GM12878 (cell line): ENCODE data around the gene CSNK2A1. TPM values are rescaled to one million over a fixed set of nuclear protein-coding genes. Genes with fewer than 3 reads are reported as not detected.

Experiments
- ATAC-seq: fragments of 200-7000 bp; cut with Tn5 transposase; 3 replicates; pipeline ENCODE4 v1.9.1; 2020; ENCODE audit warnings: mild to moderate bottlenecking, moderate library complexity
- BruUV-seq: library from RNA; stranded (reverse); fragments of 400-500 nt; replicated peaks from 2 replicates; lab custom pipeline; 2021; lab: Mats Ljungman, UMichigan
- CTCF ChIA-PET: fragments of 300-600 bp; sonication (Branson Sonifier 250); formaldehyde crosslinking; extraction: SDS; loops from one replicate; lab custom pipeline; 2021; ENCODE audit warnings: inconsistent platforms; lab: Yijun Ruan, JAX
- POLR2A ChIA-PET: fragments of 350-600 bp; formaldehyde crosslinking; extraction: SDS; loops from one replicate; lab custom pipeline; 2021; ENCODE audit warnings: inconsistent platforms; lab: Charles Lee
- RAD21 ChIA-PET: fragments of 300-600 bp; sonication (Branson Sonifier 250); formaldehyde crosslinking; loops from one replicate; lab custom pipeline; 2023; ENCODE audit warnings: antibody characterized with exemption; ENCODE audit not compliant: unreplicated experiment; lab: Charles Lee
- SMC1A ChIA-PET: fragments of 300-600 bp; sonication (Branson Sonifier 250); formaldehyde crosslinking; loops from one replicate; lab custom pipeline; 2023; ENCODE audit not compliant: unreplicated experiment, uncharacterized antibody; lab: Charles Lee
- DNase-seq: peaks from one replicate; pipeline ENCODE4 v3.0.0-alpha.2; 2011; ENCODE audit warnings: low read depth, low spot score
- FAIRE-seq: peaks from 3 replicates; lab custom pipeline; 2011; peaks lifted over from hg19 to GRCh38; lab: Jason Lieb, UNC
- H2AFZ ChIP-seq: 2 replicates; pipeline ENCODE4 v1.6.0; 2011; ENCODE audit warnings: low read depth, low read length, control low read depth; ENCODE audit not compliant: control insufficient read depth
- H3K27ac ChIP-seq: 2 replicates; pipeline ENCODE4 v1.5.1; 2011; ENCODE audit warnings: control low read depth; ENCODE audit not compliant: control insufficient read depth, insufficient read depth
- H3K27me3 ChIP-seq, 2 experiments: replicated peaks in 1 of 2; 2 replicates each; pipeline versions ENCODE4 v1.6.0 to v1.6.1; 2011; ENCODE audit warnings: low read length in 1 of 2; ENCODE audit not compliant: control insufficient read depth in 2 of 2, insufficient read depth in 2 of 2
- H3K36me3 ChIP-seq, 2 experiments: 2 replicates each; pipeline ENCODE4 v1.5.1; 2011; ENCODE audit warnings: low read length in 1 of 2; ENCODE audit not compliant: control insufficient read depth in 2 of 2, insufficient read depth in 2 of 2
- H3K4me1 ChIP-seq: 2 replicates; pipeline ENCODE4 v1.6.1; 2011; ENCODE audit warnings: mild to moderate bottlenecking, low read length, moderate library complexity, mixed read lengths; ENCODE audit not compliant: control insufficient read depth, insufficient read depth
- H3K4me2 ChIP-seq: 2 replicates; pipeline ENCODE4 v1.6.0; 2011; ENCODE audit warnings: control low read depth; ENCODE audit not compliant: control insufficient read depth, insufficient read depth
- H3K4me3 ChIP-seq: fragments of 200-600 bp; sonication (generic); 2 replicates; pipeline ENCODE4 v1.5.1; 2016
- H3K79me2 ChIP-seq: 2 replicates; pipeline ENCODE4 v1.6.0; 2011; ENCODE audit warnings: low read length; ENCODE audit not compliant: control insufficient read depth, insufficient read depth
- H3K9ac ChIP-seq: 2 replicates; pipeline ENCODE4 v1.8.0; 2011; ENCODE audit warnings: low read length, control low read depth, mixed read lengths; ENCODE audit not compliant: control insufficient read depth, insufficient read depth
- H3K9me3 ChIP-seq: replicated peaks from 3 replicates; pipeline ENCODE4 v1.5.1; 2011; ENCODE audit warnings: mild to moderate bottlenecking, low read length; ENCODE audit not compliant: control insufficient read depth, insufficient read depth
- H4K20me1 ChIP-seq: 2 replicates; pipeline ENCODE4 v1.6.0; 2011; ENCODE audit not compliant: control insufficient read depth, insufficient read depth
- DPF2 ChIP-seq: fragments of 450-650 bp; IDR thresholded peaks from 2 replicates; pipeline ENCODE4 v1.6.1; 2017; ENCODE audit warnings: mild to moderate bottlenecking
- EGR1 ChIP-seq, 2 experiments: IDR thresholded peaks; 1 replicate in 1 of 2; 2 replicates in 1 of 2; pipeline ENCODE4 v1.6.1; 2011 to 2012; ENCODE audit warnings: low read depth in 2 of 2, low read length in 2 of 2, borderline replicate concordance in 1 of 2, mild to moderate bottlenecking in 1 of 2, moderate library complexity in 1 of 2
- FOS ChIP-seq: IDR thresholded peaks from 3 replicates; pipeline ENCODE4 v1.6.1; 2011; ENCODE audit warnings: borderline replicate concordance; ENCODE audit not compliant: insufficient read length; ENCODE audit errors: extremely low read depth
- HDAC2 ChIP-seq: fragments of 200-600 bp; sonication (generic); IDR thresholded peaks from 2 replicates; pipeline ENCODE4 v1.6.1; 2017
- MTA3 ChIP-seq: IDR thresholded peaks from 2 replicates; pipeline ENCODE4 v1.6.1; 2012; ENCODE audit warnings: low read length, inconsistent platforms, borderline replicate concordance
- NR2C2 ChIP-seq: IDR thresholded peaks from 2 replicates; pipeline ENCODE4 v1.6.1; 2011; ENCODE audit warnings: borderline replicate concordance, low read depth; ENCODE audit not compliant: control insufficient read depth, insufficient read length
- POLR2A ChIP-seq: IDR thresholded peaks from 2 replicates; pipeline ENCODE4 v1.6.1; 2011; ENCODE audit warnings: low read depth, mild to moderate bottlenecking, low read length
- RAD51 ChIP-seq: fragments of 450-650 bp; IDR thresholded peaks from 2 replicates; pipeline ENCODE4 v1.6.1; 2016; ENCODE audit warnings: moderate library complexity, mild to moderate bottlenecking, inconsistent platforms
- SP1 ChIP-seq: IDR thresholded peaks from one replicate; pipeline ENCODE4 v1.6.1; 2011; ENCODE audit warnings: low read depth, low read length
- SPI1 ChIP-seq: IDR thresholded peaks from 2 replicates; pipeline ENCODE4 v1.6.1; 2011; ENCODE audit warnings: low read depth, mild to moderate bottlenecking, low read length, moderate library complexity, borderline replicate concordance; ENCODE audit not compliant: insufficient read depth
- ZNF274 ChIP-seq: IDR thresholded peaks from one replicate; pipeline ENCODE4 v1.8.0; 2011; ENCODE audit not compliant: insufficient read length, insufficient read depth
- ZSCAN29 ChIP-seq: fragments of 450-650 bp; IDR thresholded peaks from 2 replicates; pipeline ENCODE4 v1.6.1; 2017; ENCODE audit warnings: mild to moderate bottlenecking, moderate library complexity
- WGBS: methylation state at CpG from one replicate; pipeline ENCODE4 v1.1.6; 2016; ENCODE audit warnings: low lambda C conversion rate; ENCODE audit not compliant: insufficient replicate concordance, insufficient coverage; ENCODE audit errors: missing lambda C conversion rate; 5-methylcytosine and 5-hydroxymethylcytosine counted together
- in situ Hi-C: fragments of 300-500 bp; cut with MboI; formaldehyde crosslinking; loops from 9 replicates; pipeline ENCODE4 v1.14.3; 2018; ENCODE audit warnings: mixed read lengths
- intact Hi-C: fragments of 100-400 bp; cut with micrococcal nuclease; formaldehyde crosslinking; loops from one replicate; pipeline ENCODE4 v1.14.2; 2022; ENCODE audit not compliant: unreplicated experiment
- polyA plus RNA-seq, 11 experiments: library from polyadenylated mRNA; depleted of rRNA in 4 of 11; unstranded in 6 of 11; stranded (reverse) in 5 of 11; fragments of >200 nt; fragmentation: Nextera tagmentation in 4 of 11; fragmentation: Illumina TruSeq in 1 of 11; extraction: Ambion mirVana in 4 of 11; extraction: Trizol in 1 of 11; gene quantifications; 1 replicate in 1 of 11; 2 replicates in 10 of 11; pipeline versions ENCODE4 v1.2.1 to v1.2.3, GENCODE V29; 2011 to 2016; ENCODE audit warnings: inconsistent platforms in 2 of 11, missing spikeins in 2 of 11, low read depth in 1 of 11
- total RNA-seq, 4 experiments: library from RNA; depleted of rRNA in 3 of 4; stranded (reverse); fragments of >200 nt in 3 of 4; fragmentation: Illumina TruSeq in 1 of 4; extraction: Trizol in 1 of 4; gene quantifications; 2 replicates each; pipeline versions ENCODE4 v1.2.1 to v1.2.3, GENCODE V29; 2013 to 2021

The CSNK2A1 gene
- total and polyA plus RNA-seq, 10 of the 15 experiments (the other 5 are each of a cell fraction or from before 2014, with no cell fraction given): 47.6 to 199 (median 95.0) TPM

GRCh38 chr20:528923-529604 lies 14.5 kb downstream of the CSNK2A1 start:
- H3K4me1 ChIP-seq: no peaks in the 10 kb centered on the region
- H3K9ac ChIP-seq: no peak overlapping the region
- H3K27ac ChIP-seq: no peak overlapping the region
- H2AFZ ChIP-seq: no peak overlapping the region
- WGBS: 98% methylated on average over 7 of the region's 7 CpGs
- H3K4me2 ChIP-seq: no peak overlapping the region
- POLR2A ChIA-PET: no interaction called here
- DNase-seq: no peak
- H3K9me3 ChIP-seq: peaks cover 11% of the 10 kb centered on the region
- no peak for FAIRE-seq
- in situ Hi-C loops (no loop called here), intact Hi-C loops (no loop called here)
- SMC1A ChIA-PET: no interaction called here
- CTCF ChIA-PET: no interaction called here
- H3K79me2 ChIP-seq: peaks cover 59% of the 10 kb centered on the region
- no TSS peak for BruUV-seq
- no peaks in the 10 kb centered on the region; the same call in 1 of the 2 replicates for H4K20me1 ChIP-seq
- peaks cover 2 to 17% of the 10 kb centered on the region in 2 experiments for H3K36me3 ChIP-seq
- RAD21 ChIA-PET: no interaction called here
- H3K27me3 ChIP-seq: no peaks in the 10 kb centered on the region
- no peak for ATAC-seq
- TF ChIP-seq MTA3 (no peak), HDAC2 (no peak), SPI1 (no peak), RAD51 (no peak), DPF2 (no peak), NR2C2 (no peak)
- no peak overlapping the region for H3K4me3 ChIP-seq

GRCh38 chr20:527571-527886 lies 16.1 kb downstream of the CSNK2A1 start:
- in situ Hi-C loops: no loop called here
- TF ChIP-seq EGR1 (IDR thresholded peaks at IDR 0.05; ENCODE audit: borderline replicate concordance in 1 of 2, low read depth in 2 of 2, low read length in 2 of 2) (no peak), ZNF274 (no peak), FOS (no peak), POLR2A (no peak), ZSCAN29 (no peak), SP1 (no peak)
- Histone ChIP-seq H3K4me3 (no peak overlapping the region), H3K36me3 (peaks cover 5 to 26% of the 10 kb centered on the region in 2 experiments), H3K27ac (no peak overlapping the region), H3K27me3 (no peaks in the 10 kb centered on the region), H3K79me2 (peaks cover 52% of the 10 kb centered on the region), H3K9me3 (peaks cover 11% of the 10 kb centered on the region), H4K20me1 (no peaks in the 10 kb centered on the region; the same call in 1 of the 2 replicates), H3K4me1 (no peaks in the 10 kb centered on the region), H3K4me2 (no peak overlapping the region), H2AFZ (no peak overlapping the region), H3K9ac (no peak overlapping the region)
- WGBS: 71% methylated on average over 2 of the region's 2 CpGs
- POLR2A ChIA-PET: no interaction called here
- BruUV-seq: no TSS peak
- RAD21 ChIA-PET: no interaction called here
- CTCF ChIA-PET: no interaction called here
- intact Hi-C loops: no loop called here
- ATAC-seq: no peak
- DNase-seq: no peak
- SMC1A ChIA-PET: no interaction called here
- FAIRE-seq: no peak
